Activated CD4-positive, alpha-beta T cell treated with anti-CD3 and anti-CD28 coated beads, Interleukin-10, Interleukin-2, amounts not matched to agents 100 ng/mL and 50 ng/mL, durations not matched to agents 16 hours and 8 hours (primary cell): ENCODE data around the gene ATP6V1F.
A peak's percentile ranks its signal among the peaks of the same experiment; 100 is the strongest.
"Not testable (repeated sequence)": the region's sequence is repeated elsewhere in the genome, so short reads cannot be mapped to it uniquely, and the experiment has no call there.

Experiments
- DNase-seq: peaks from one replicate; pipeline ENCODE4 v3.0.0-alpha.2; 2020

ATP6V1F gene

GRCh38 chr7:128904381-128905197, 41.9 kb downstream of the ATP6V1F start:
- DNase-seq: peak; percentile 65

GRCh38 chr7:128906001-128906765, 43.5 kb downstream of the ATP6V1F start:
- no peak for DNase-seq

- no peak for DNase-seq
Observed at GRCh38 chr7:128906766-128907559, 44.3 kb downstream of the ATP6V1F start.

GRCh38 chr7:128908750-128909624, 46.3 kb downstream of the ATP6V1F start:
- no peak for DNase-seq

GRCh38 chr7:128909625-128910568, 47.2 kb downstream of the ATP6V1F start:
- DNase-seq: no peak

GRCh38 chr7:128910569-128910945, 47.9 kb downstream of the ATP6V1F start, which contains the start of gene KCP:
Gene KCP, minus strand, starts transcription at chr7:128910709. Its CDS starts 33 bp downstream, at chr7:128910676.
- DNase-seq: no peak

GRCh38 chr7:128911423-128912031, 48.9 kb downstream of the ATP6V1F start:
- DNase-seq: no peak

- no peak for DNase-seq
Observed at GRCh38 chr7:128912281-128912680, 49.6 kb downstream of the ATP6V1F start.

GRCh38 chr7:128912709-128913495, 50.2 kb downstream of the ATP6V1F start:
- not testable (repeated sequence) for DNase-seq

GRCh38 chr7:128913870-128914565, 51.4 kb downstream of the ATP6V1F start:
- no peak for DNase-seq

GRCh38 chr7:128914566-128915151, 52.0 kb downstream of the ATP6V1F start:
- DNase-seq: no peak

GRCh38 chr7:128915271-128915819, 52.7 kb downstream of the ATP6V1F start:
- DNase-seq: no peak
